ENCODE measurements around the gene BOC. TPM values are rescaled to one million over a fixed set of nuclear protein-coding genes. Genes with fewer than 3 reads are reported as not detected.

The BOC gene
- total RNA-seq, 2 experiments from 2014 or later: 0.29 TPM; not detected in 1

- H3K4me3 Mint-ChIP-seq: no peak overlapping the region
- no peaks in the 10 kb centered on the region for H3K27me3 Mint-ChIP-seq (ENCODE audit: low read depth)
- no peaks in the 10 kb centered on the region for H3K36me3 Mint-ChIP-seq (ENCODE audit: low read depth)
- intact Hi-C loops (cut with micrococcal nuclease): no loop called here
- no peak for DNase-seq
- no peaks in the 10 kb centered on the region for H3K4me1 Mint-ChIP-seq (ENCODE audit: low read depth)
- H3K9me3 Mint-ChIP-seq: no peaks in the 10 kb centered on the region
- H3K27ac Mint-ChIP-seq: no peak overlapping the region
- CTCF ChIA-PET: interaction anchor here (0.6 kb wide), 1 partner anchor 379 kb away, joined by 3 read pairs; no protein-coding TSS in a partner anchor
Observed at GRCh38 chr3:113261626-113262303, 50.4 kb downstream of the BOC start.

- no peaks in the 10 kb centered on the region for H3K27me3 Mint-ChIP-seq (ENCODE audit: low read depth)
- CTCF ChIA-PET: no interaction called here
- H3K36me3 Mint-ChIP-seq (ENCODE audit: low read depth): no peaks in the 10 kb centered on the region
- no peaks in the 10 kb centered on the region for H3K9me3 Mint-ChIP-seq
- intact Hi-C loops (cut with micrococcal nuclease): no loop called here
- no peak overlapping the region for H3K4me3 Mint-ChIP-seq
- no peaks in the 10 kb centered on the region for H3K4me1 Mint-ChIP-seq (ENCODE audit: low read depth)
- H3K27ac Mint-ChIP-seq: no peak overlapping the region
- no peak for DNase-seq
Observed at GRCh38 chr3:113262304-113262665, 50.9 kb downstream of the BOC start.

- H3K4me3 Mint-ChIP-seq: no peak overlapping the region
- H3K36me3 Mint-ChIP-seq (ENCODE audit: low read depth): no peaks in the 10 kb centered on the region
- H3K9me3 Mint-ChIP-seq: no peaks in the 10 kb centered on the region
- DNase-seq: no peak
- intact Hi-C loops (cut with micrococcal nuclease): no loop called here
- CTCF ChIA-PET: no interaction called here
- no peak overlapping the region for H3K27ac Mint-ChIP-seq
- H3K4me1 Mint-ChIP-seq (ENCODE audit: low read depth): no peaks in the 10 kb centered on the region
- H3K27me3 Mint-ChIP-seq (ENCODE audit: low read depth): no peaks in the 10 kb centered on the region
Observed at GRCh38 chr3:113263020-113263419, 51.7 kb downstream of the BOC start.

GRCh38 chr3:113263778-113264177 is 52.4 kb downstream of the BOC start:
- intact Hi-C loops (cut with micrococcal nuclease): no loop called here
- DNase-seq: no peak
- H3K9me3 Mint-ChIP-seq: no peaks in the 10 kb centered on the region
- no peak overlapping the region for H3K4me3 Mint-ChIP-seq
- no peaks in the 10 kb centered on the region for H3K27me3 Mint-ChIP-seq (ENCODE audit: low read depth)
- CTCF ChIA-PET: interaction anchor here (2.9 kb wide), 1 partner anchor 25 kb away, joined by 9 read pairs; no protein-coding TSS in a partner anchor
- H3K36me3 Mint-ChIP-seq (ENCODE audit: low read depth): no peaks in the 10 kb centered on the region
- H3K27ac Mint-ChIP-seq: no peak overlapping the region
- H3K4me1 Mint-ChIP-seq (ENCODE audit: low read depth): no peaks in the 10 kb centered on the region

GRCh38 chr3:113264283-113265131 is 53.1 kb downstream of the BOC start:
- CTCF ChIA-PET: interaction anchor here (2.9 kb wide), 1 partner anchor 25 kb away, joined by 9 read pairs; no protein-coding TSS in a partner anchor
- no peak for DNase-seq
- Mint-ChIP-seq H3K36me3 (ENCODE audit: low read depth) (no peaks in the 10 kb centered on the region), H3K4me3 (no peak overlapping the region), H3K27me3 (ENCODE audit: low read depth) (no peaks in the 10 kb centered on the region), H3K27ac (no peak overlapping the region), H3K9me3 (no peaks in the 10 kb centered on the region), H3K4me1 (ENCODE audit: low read depth) (no peaks in the 10 kb centered on the region)
- intact Hi-C loops (cut with micrococcal nuclease): no loop called here

GRCh38 chr3:113265231-113265630 is 53.9 kb downstream of the BOC start:
- CTCF ChIA-PET: interaction anchor here (2.9 kb wide), 1 partner anchor 24 kb away, joined by 9 read pairs; no protein-coding TSS in a partner anchor
- H3K4me3 Mint-ChIP-seq: no peak overlapping the region
- H3K36me3 Mint-ChIP-seq (ENCODE audit: low read depth): no peaks in the 10 kb centered on the region
- intact Hi-C loops (cut with micrococcal nuclease): no loop called here
- H3K27ac Mint-ChIP-seq: no peak overlapping the region
- H3K4me1 Mint-ChIP-seq (ENCODE audit: low read depth): no peaks in the 10 kb centered on the region
- H3K9me3 Mint-ChIP-seq: no peaks in the 10 kb centered on the region
- DNase-seq: no peak
- H3K27me3 Mint-ChIP-seq (ENCODE audit: low read depth): no peaks in the 10 kb centered on the region

GRCh38 chr3:113266738-113267137 is 55.4 kb downstream of the BOC start:
- CTCF ChIA-PET: no interaction called here
- DNase-seq: no peak
- H3K4me3 Mint-ChIP-seq: no peak overlapping the region
- intact Hi-C loops (cut with micrococcal nuclease): no loop called here
- no peaks in the 10 kb centered on the region for H3K36me3 Mint-ChIP-seq (ENCODE audit: low read depth)
- H3K4me1 Mint-ChIP-seq (ENCODE audit: low read depth): no peaks in the 10 kb centered on the region
- no peaks in the 10 kb centered on the region for H3K9me3 Mint-ChIP-seq
- H3K27ac Mint-ChIP-seq: no peak overlapping the region
- H3K27me3 Mint-ChIP-seq (ENCODE audit: low read depth): no peaks in the 10 kb centered on the region

- Mint-ChIP-seq H3K27ac (no peak overlapping the region), H3K4me1 (ENCODE audit: low read depth) (no peaks in the 10 kb centered on the region), H3K27me3 (ENCODE audit: low read depth) (no peaks in the 10 kb centered on the region), H3K4me3 (no peak overlapping the region), H3K9me3 (no peaks in the 10 kb centered on the region), H3K36me3 (ENCODE audit: low read depth) (no peaks in the 10 kb centered on the region)
- intact Hi-C loops (cut with micrococcal nuclease): no loop called here
- CTCF ChIA-PET: interaction anchor here (0.9 kb wide), 1 partner anchor 20 kb away, joined by 3 read pairs; no protein-coding TSS in a partner anchor
- no peak for DNase-seq
Observed at GRCh38 chr3:113268311-113268710, 57.0 kb downstream of the BOC start.

- Mint-ChIP-seq H3K36me3 (ENCODE audit: low read depth) (no peaks in the 10 kb centered on the region), H3K27ac (no peak overlapping the region), H3K4me1 (ENCODE audit: low read depth) (no peaks in the 10 kb centered on the region), H3K9me3 (no peaks in the 10 kb centered on the region), H3K27me3 (ENCODE audit: low read depth) (no peaks in the 10 kb centered on the region), H3K4me3 (no peak overlapping the region)
- intact Hi-C loops (cut with micrococcal nuclease): no loop called here
- DNase-seq: no peak
- CTCF ChIA-PET: interaction anchor here (0.6 to 1.4 kb wide), 3 partner anchors 20 to 181 kb away, joined by 3 to 5 read pairs (median 4); no protein-coding TSS in a partner anchor
Observed at GRCh38 chr3:113268942-113269341, 57.6 kb downstream of the BOC start.

- Mint-ChIP-seq H3K27me3 (ENCODE audit: low read depth) (no peaks in the 10 kb centered on the region), H3K9me3 (no peaks in the 10 kb centered on the region), H3K4me3 (no peak overlapping the region), H3K4me1 (ENCODE audit: low read depth) (no peaks in the 10 kb centered on the region), H3K36me3 (ENCODE audit: low read depth) (no peaks in the 10 kb centered on the region), H3K27ac (no peak overlapping the region)
- intact Hi-C loops (cut with micrococcal nuclease): no loop called here
- no peak for DNase-seq
- CTCF ChIA-PET: interaction anchor here (1.4 kb wide), 1 partner anchor 137 kb away, joined by 4 read pairs; no protein-coding TSS in a partner anchor
Observed at GRCh38 chr3:113269661-113270060, 58.3 kb downstream of the BOC start.

GRCh38 chr3:113270068-113270467 is 58.7 kb downstream of the BOC start:
- Mint-ChIP-seq H3K27ac (no peak overlapping the region), H3K36me3 (ENCODE audit: low read depth) (no peaks in the 10 kb centered on the region), H3K9me3 (no peaks in the 10 kb centered on the region), H3K27me3 (ENCODE audit: low read depth) (no peaks in the 10 kb centered on the region), H3K4me1 (ENCODE audit: low read depth) (no peaks in the 10 kb centered on the region), H3K4me3 (no peak overlapping the region)
- DNase-seq: no peak
- CTCF ChIA-PET: interaction anchor here (1.4 kb wide), 1 partner anchor 137 kb away, joined by 4 read pairs; no protein-coding TSS in a partner anchor
- intact Hi-C loops (cut with micrococcal nuclease): no loop called here

- CTCF ChIA-PET: interaction anchor here (1.7 kb wide), 1 partner anchor 18 kb away, joined by 6 read pairs; no protein-coding TSS in a partner anchor
Observed at GRCh38 chr3:113270786-113271185, 59.4 kb downstream of the BOC start.

More at GRCh38 chr3:113270786-113271185, 59.4 kb downstream of the BOC start:
- Mint-ChIP-seq H3K4me1 (ENCODE audit: low read depth) (no peaks in the 10 kb centered on the region), H3K4me3 (no peak overlapping the region), H3K36me3 (ENCODE audit: low read depth) (no peaks in the 10 kb centered on the region), H3K27me3 (ENCODE audit: low read depth) (no peaks in the 10 kb centered on the region), H3K9me3 (no peaks in the 10 kb centered on the region), H3K27ac (no peak overlapping the region)
- intact Hi-C loops (cut with micrococcal nuclease): no loop called here
- no peak for DNase-seq

Measured in activated naive CD4-positive, alpha-beta T cell treated with anti-CD3 and anti-CD28 coated beads for 36 hours (primary cell).